ENCODE results near the gene IARS1. TPM values are rescaled to one million over a fixed set of nuclear protein-coding genes. Genes with fewer than 3 reads are reported as not detected.

Gene IARS1
- polyA plus RNA-seq, 3 donors from 2014 or later: 34.3 to 69.5 (median 52.9) TPM

DNA sequence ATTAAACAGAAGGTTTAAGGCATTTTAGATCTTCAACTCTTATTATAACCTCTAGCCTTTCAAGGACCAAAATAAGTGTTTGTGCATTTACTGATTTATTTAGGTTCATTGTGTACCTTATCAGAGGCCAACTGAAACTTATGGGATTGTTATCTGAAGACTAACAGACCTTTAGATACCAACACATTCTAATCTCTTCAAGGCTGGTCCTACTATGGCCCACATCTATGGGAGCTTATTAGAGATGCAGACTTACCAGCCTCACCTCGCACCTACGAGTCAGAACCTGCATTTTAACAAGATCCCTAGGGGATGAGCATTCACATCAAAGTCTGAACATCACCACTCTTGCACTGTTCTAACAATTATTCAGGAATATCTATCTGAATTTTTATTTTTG is 1.9 kb downstream of the IARS1 start:
- peaks cover 8 to 11% (median 10%) of the 10 kb centered on the region in 3 donors for H3K27me3 Mint-ChIP-seq (ENCODE audit: low read depth in 3 of 3)
- H3K4me3 Mint-ChIP-seq: no peak overlapping the region
- DNase-seq: no peak
- H3K36me3 Mint-ChIP-seq: peaks cover 0 to 19% (median 12%) of the 10 kb centered on the region in 3 donors
- no peaks in the 10 kb centered on the region for H3K9me3 Mint-ChIP-seq
- H3K4me1 Mint-ChIP-seq: peaks cover 31 to 62% of the 10 kb centered on the region in 2 donors
- H3K27ac Mint-ChIP-seq: no peak overlapping the region

GRCh38 chr9:92290785-92291429 is 2.6 kb downstream of the IARS1 start:
- no peak for DNase-seq
- no peaks in the 10 kb centered on the region for H3K9me3 Mint-ChIP-seq
- peaks cover 8 to 11% (median 10%) of the 10 kb centered on the region in 3 donors for H3K27me3 Mint-ChIP-seq (ENCODE audit: low read depth in 3 of 3)
- peaks cover 0 to 19% (median 12%) of the 10 kb centered on the region in 3 donors for H3K36me3 Mint-ChIP-seq
- H3K4me3 Mint-ChIP-seq: peak overlapping the region in 3 of 5 donors; percentile 0 to 28 (median 19)
- peaks cover 31 to 62% of the 10 kb centered on the region in 2 donors for H3K4me1 Mint-ChIP-seq
- H3K27ac Mint-ChIP-seq: peak overlapping the region in 2 of 6 donors; percentile 18 to 26

DNA sequence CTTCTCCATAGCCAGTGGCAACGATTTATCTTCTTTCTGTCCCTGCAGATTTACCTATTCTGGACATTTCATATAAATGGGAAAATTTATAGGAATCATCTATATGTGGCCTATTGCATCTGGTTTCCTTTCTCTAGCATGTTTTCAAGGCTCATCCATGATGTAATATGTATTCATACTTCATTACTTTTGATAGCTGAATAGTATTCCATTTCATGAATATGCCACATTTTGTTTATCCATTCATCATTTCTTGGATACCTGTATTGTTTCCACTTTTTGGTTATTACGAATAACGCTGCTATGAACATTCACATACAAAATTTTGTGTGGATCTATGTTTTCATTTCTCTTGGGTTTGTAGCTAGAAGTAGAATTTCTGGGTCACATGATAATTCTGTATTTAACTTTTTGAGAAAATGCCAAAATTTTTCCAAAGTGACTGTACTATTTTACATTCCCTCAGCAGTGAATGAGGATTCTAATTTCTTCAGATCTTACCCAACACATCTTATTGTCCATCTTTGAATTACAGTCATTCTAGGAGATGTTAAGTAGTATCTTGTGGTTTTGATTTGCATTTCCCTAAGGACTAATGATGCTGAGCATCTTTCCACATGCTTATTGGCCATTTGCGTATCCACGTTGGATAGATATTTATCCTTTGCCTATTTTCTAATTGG is 3.6 kb downstream of the IARS1 start:
- Mint-ChIP-seq H3K36me3 (peaks cover 0 to 28% (median 15%) of the 10 kb centered on the region in 3 donors), H3K4me3 (no peak overlapping the region), H3K27ac (peak overlapping the region in 1 of 6 donors; percentile 12), H3K4me1 (peaks cover 31 to 55% of the 10 kb centered on the region in 2 donors), H3K9me3 (no peaks in the 10 kb centered on the region), H3K27me3 (ENCODE audit: low read depth in 3 of 3) (peaks cover 8% of the 10 kb centered on the region in 3 donors)
- DNase-seq: no peak

DNA sequence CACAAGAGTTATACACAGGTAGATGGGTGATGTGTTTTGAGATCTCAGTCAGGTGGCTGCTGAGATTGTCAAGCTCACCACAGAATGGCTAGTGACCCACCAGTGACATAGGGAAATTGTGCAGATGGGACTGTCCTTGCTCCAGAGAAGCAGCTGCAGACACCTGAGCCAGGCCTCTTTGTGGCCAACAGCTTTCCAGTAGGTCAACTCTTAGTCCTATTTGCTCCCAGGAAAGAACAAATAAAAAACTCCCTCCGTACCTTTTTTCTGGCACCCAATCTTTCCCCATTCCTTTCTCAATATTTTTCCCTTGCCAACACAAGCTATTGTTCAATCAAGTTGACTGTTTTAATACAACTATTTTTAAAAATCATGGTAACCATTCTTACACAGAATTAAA is 14.2 kb downstream of the IARS1 start:
- Mint-ChIP-seq H3K4me1 (peaks cover 16 to 29% of the 10 kb centered on the region in 2 donors), H3K36me3 (peaks cover 33 to 42% (median 40%) of the 10 kb centered on the region in 3 donors), H3K27me3 (ENCODE audit: low read depth in 3 of 3) (peaks cover 0 to 1% (median 0%) of the 10 kb centered on the region in 3 donors), H3K4me3 (no peak overlapping the region), H3K27ac (no peak overlapping the region), H3K9me3 (no peaks in the 10 kb centered on the region)
- DNase-seq: no peak

DNA sequence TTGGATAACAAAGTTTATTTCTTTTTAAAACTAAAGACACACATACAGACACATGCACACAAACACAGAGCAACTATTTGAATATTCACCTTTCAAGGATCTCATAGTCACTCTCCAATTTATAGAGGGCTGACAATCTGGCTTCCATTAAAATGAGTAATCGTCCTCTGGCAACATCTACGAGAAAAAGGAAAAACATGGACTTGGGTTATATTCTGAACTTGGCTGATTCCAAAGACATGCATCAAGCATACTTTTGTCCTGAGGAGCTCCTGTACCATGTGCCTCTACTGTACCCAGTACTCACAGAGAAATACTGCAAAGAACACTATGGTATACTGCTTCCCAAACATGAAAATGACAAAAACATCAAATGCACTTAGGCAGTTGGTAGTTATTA is 15.4 kb downstream of the IARS1 start:
- Mint-ChIP-seq H3K4me3 (no peak overlapping the region), H3K36me3 (peaks cover 39 to 46% (median 43%) of the 10 kb centered on the region in 3 donors), H3K27me3 (ENCODE audit: low read depth in 3 of 3) (peaks cover 0 to 1% (median 0%) of the 10 kb centered on the region in 3 donors), H3K4me1 (peaks cover 16 to 29% of the 10 kb centered on the region in 2 donors), H3K9me3 (no peaks in the 10 kb centered on the region), H3K27ac (peak overlapping the region in 1 of 6 donors; percentile 43)
- no peak for DNase-seq

DNA sequence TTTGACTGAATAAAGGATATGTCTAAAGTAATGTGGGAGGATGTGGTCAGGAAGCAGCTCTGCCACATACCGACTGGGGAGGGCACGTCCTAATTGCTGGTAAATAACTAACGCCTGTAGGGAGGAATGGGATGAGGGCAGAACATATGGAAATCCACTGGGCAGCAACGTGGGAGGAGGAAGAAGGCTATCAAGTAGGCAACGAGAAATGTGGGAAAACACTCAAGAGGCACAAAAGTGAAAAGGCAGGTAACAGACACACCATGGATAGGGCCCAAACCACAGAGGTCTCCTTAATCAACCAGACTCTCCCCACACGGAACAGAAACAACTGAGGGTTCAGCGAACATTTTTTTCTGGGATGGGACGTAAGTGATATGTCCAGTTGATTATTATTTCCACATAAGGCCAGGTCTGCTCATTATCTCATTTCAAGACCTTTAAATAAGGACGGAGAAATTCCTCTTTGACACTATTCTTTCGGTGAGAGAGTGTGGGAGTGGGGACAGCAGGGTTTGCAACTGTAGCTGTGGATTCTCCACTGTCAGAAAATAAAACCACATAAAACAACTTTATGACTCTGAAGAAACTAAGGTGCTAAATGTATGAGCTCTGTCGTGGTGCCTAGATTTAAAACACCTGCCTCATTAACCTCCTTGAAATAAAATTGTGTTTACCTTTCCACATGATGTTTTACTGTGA is 17.0 kb downstream of the IARS1 start:
- H3K4me1 Mint-ChIP-seq: peaks cover 16 to 29% of the 10 kb centered on the region in 2 donors
- H3K4me3 Mint-ChIP-seq: peak overlapping the region; percentile 13 to 66 (median 61)
- H3K27me3 Mint-ChIP-seq (ENCODE audit: low read depth in 3 of 3): peaks cover 0 to 1% (median 0%) of the 10 kb centered on the region in 3 donors
- DNase-seq: no peak
- peak overlapping the region; percentile 32 to 91 (median 82) for H3K27ac Mint-ChIP-seq
- H3K9me3 Mint-ChIP-seq: no peaks in the 10 kb centered on the region
- peaks cover 44 to 47% (median 45%) of the 10 kb centered on the region in 3 donors for H3K36me3 Mint-ChIP-seq

DNA sequence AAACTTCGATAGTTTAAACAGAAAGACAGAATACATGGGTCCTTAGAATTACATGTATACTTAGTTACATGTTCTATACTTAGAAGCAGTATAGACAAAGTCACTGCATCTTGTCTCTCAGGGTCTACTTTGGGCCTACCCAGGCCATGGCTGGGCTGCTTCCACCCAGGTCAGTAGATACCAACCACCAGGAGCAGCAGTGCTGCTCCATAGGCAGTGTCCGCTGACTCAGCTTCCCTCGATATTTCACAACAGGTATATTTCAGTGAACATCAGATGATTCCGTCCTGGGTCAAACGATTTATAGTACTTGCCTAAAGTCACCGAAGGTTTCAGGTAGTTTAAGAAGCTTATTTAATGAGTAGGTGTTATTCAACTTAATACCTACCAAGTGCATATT is 18.0 kb downstream of the IARS1 start:
- Mint-ChIP-seq H3K4me1 (peaks cover 16 to 29% of the 10 kb centered on the region in 2 donors), H3K36me3 (peaks cover 48 to 54% (median 51%) of the 10 kb centered on the region in 3 donors), H3K27me3 (ENCODE audit: low read depth in 3 of 3) (peaks cover 0 to 1% (median 0%) of the 10 kb centered on the region in 3 donors), H3K9me3 (no peaks in the 10 kb centered on the region), H3K4me3 (peak overlapping the region in 1 of 5 donors; percentile 17), H3K27ac (peak overlapping the region in 3 of 6 donors; percentile 76 to 91 (median 87))
- DNase-seq: no peak

DNA sequence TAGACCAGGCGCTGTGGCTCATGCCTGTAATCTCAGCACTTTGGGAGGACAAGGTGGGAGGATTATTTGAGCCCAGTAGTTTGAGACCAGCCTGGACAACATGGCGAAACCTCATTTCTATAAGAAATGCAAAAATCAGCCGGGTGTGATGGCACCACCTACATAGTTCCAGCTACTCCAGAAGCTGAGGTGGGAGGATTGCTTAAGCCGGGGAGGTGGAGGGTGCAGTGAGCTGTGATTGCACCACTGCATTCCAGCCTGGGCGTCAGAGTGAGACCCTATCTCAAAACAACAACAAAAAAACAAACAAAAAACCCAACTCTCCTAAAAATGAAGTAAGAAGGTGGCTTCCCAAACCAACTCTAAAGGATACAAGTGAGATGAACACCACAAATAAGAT is 23.0 kb downstream of the IARS1 start:
- Mint-ChIP-seq H3K27me3 (ENCODE audit: low read depth in 3 of 3) (no peaks in the 10 kb centered on the region), H3K4me1 (peaks cover 0 to under 1% of the 10 kb centered on the region in 2 donors), H3K4me3 (no peak overlapping the region), H3K36me3 (peaks cover 24 to 64% (median 56%) of the 10 kb centered on the region in 3 donors), H3K27ac (no peak overlapping the region), H3K9me3 (no peaks in the 10 kb centered on the region)
- DNase-seq: no peak

GRCh38 chr9:92266486-92266885 is 27.0 kb downstream of the IARS1 start:
- no peak for DNase-seq
- no peaks in the 10 kb centered on the region for H3K9me3 Mint-ChIP-seq
- no peaks in the 10 kb centered on the region for H3K4me1 Mint-ChIP-seq
- no peak overlapping the region for H3K4me3 Mint-ChIP-seq
- H3K27me3 Mint-ChIP-seq (ENCODE audit: low read depth in 3 of 3): no peaks in the 10 kb centered on the region
- peak overlapping the region in 1 of 6 donors; percentile 7 for H3K27ac Mint-ChIP-seq
- H3K36me3 Mint-ChIP-seq: peaks cover 23 to 76% (median 56%) of the 10 kb centered on the region in 3 donors

- peaks cover 22 to 68% (median 47%) of the 10 kb centered on the region in 3 donors for H3K36me3 Mint-ChIP-seq
- H3K27ac Mint-ChIP-seq: no peak overlapping the region
- no peak for DNase-seq
- no peak overlapping the region for H3K4me3 Mint-ChIP-seq
- H3K27me3 Mint-ChIP-seq (ENCODE audit: low read depth in 3 of 3): no peaks in the 10 kb centered on the region
- H3K9me3 Mint-ChIP-seq: no peaks in the 10 kb centered on the region
- H3K4me1 Mint-ChIP-seq: no peaks in the 10 kb centered on the region
Measured at GRCh38 chr9:92265154-92265553, 28.3 kb downstream of the IARS1 start.

GRCh38 chr9:92263131-92263530 is 30.4 kb downstream of the IARS1 start:
- no peak for DNase-seq
- Mint-ChIP-seq H3K27me3 (ENCODE audit: low read depth in 3 of 3) (peaks cover 0 to 2% (median 0%) of the 10 kb centered on the region in 3 donors), H3K36me3 (peaks cover 31 to 68% (median 36%) of the 10 kb centered on the region in 3 donors), H3K4me3 (no peak overlapping the region), H3K9me3 (no peaks in the 10 kb centered on the region), H3K4me1 (no peaks in the 10 kb centered on the region), H3K27ac (peak overlapping the region in 2 of 6 donors; percentile 3 to 5)

DNA sequence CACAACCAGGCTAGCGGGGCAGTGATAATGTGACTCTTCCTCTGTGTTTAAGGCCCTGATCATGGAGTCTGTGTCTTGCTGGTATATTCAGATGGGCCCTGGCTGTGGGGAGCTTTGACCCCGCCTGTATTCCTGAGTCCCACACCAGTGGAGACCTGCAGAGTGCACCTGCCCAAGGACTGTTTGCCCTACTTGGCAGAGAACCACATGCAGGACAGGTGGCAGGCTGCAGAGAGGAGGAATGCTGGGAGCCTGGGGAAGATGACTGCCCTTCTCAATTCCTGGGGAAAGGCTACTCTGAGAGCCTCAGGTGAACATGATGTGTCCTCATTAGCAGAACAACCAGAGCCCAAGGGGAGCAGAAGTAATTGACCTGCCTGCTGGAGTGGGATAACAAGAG is 36.2 kb downstream of the IARS1 start:
- Mint-ChIP-seq H3K27me3 (ENCODE audit: low read depth in 3 of 3) (peaks cover 0 to 2% (median 0%) of the 10 kb centered on the region in 3 donors), H3K4me3 (no peak overlapping the region), H3K36me3 (peaks cover 27 to 64% (median 36%) of the 10 kb centered on the region in 3 donors), H3K4me1 (no peaks in the 10 kb centered on the region), H3K9me3 (no peaks in the 10 kb centered on the region), H3K27ac (no peak overlapping the region)
- no peak for DNase-seq

GRCh38 chr9:92254381-92255337 is 38.8 kb downstream of the IARS1 start:
- H3K4me1 Mint-ChIP-seq: no peaks in the 10 kb centered on the region
- H3K36me3 Mint-ChIP-seq: peaks cover 27 to 76% (median 37%) of the 10 kb centered on the region in 3 donors
- no peak overlapping the region for H3K27ac Mint-ChIP-seq
- no peaks in the 10 kb centered on the region for H3K9me3 Mint-ChIP-seq
- DNase-seq: no peak
- peaks cover 0 to 2% (median 0%) of the 10 kb centered on the region in 3 donors for H3K27me3 Mint-ChIP-seq (ENCODE audit: low read depth in 3 of 3)
- H3K4me3 Mint-ChIP-seq: no peak overlapping the region
